SU-DHL-6 (cell line): Measurements from ENCODE around the gene LRRC23.

Experiments
- EZH2phosphoT487 ChIP-seq: fragments of 200-600 bp; sonication (generic), shearing (Covaris generic); conservative IDR thresholded peaks from 2 replicates; pipeline ENCODE4 v1.6.1; 2018; ENCODE audit warnings: mild to moderate bottlenecking, antibody characterized with exemption, low read length, moderate library complexity, mixed read lengths
- TF ChIP-seq, protein P1 (sequence below): fragments of 200-600 bp; sonication (generic); IDR thresholded peaks from one replicate; pipeline ENCODE4 v1.5.1; 2017; ENCODE audit warnings: antibody characterized with exemption, mild to moderate bottlenecking, low read length, moderate library complexity; ENCODE audit not compliant: insufficient read depth, poor library complexity, severe bottlenecking

DNA sequence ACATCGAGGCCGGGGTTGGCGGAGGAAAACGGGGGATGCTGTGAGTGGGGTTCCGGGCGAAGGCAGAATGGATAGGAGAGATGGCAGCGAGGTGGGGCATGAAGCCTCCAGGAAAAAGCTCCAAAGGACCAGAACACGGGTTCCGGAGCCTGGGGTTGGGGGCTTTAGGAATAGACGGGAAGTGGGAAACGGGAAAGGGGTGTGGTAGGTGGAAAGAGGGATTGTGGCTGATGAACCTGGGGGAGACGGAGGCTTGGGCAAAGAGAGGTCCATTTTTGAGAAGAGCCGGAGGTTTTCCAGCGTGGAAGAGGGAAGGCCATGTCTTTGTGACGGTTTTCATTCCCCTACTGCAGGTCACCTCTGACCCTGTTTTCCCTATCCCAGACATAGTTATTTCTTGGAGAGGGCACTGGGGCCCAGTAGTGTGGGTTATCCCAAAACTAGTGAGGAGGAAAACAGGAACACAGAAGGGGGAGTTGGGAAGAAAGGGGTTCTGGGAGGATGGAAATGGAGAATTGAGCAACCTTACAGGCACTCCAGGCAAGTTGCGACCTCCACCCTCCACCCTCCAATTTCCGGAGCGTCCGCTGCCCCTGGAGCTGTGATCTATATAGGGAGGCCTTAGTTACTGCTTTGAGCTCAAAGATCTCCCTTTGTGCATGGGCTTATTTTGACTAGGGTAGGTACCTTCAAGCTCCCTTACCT lies 24.2 kb downstream of the LRRC23 start:
- TF ChIP-seq, protein P1, sequence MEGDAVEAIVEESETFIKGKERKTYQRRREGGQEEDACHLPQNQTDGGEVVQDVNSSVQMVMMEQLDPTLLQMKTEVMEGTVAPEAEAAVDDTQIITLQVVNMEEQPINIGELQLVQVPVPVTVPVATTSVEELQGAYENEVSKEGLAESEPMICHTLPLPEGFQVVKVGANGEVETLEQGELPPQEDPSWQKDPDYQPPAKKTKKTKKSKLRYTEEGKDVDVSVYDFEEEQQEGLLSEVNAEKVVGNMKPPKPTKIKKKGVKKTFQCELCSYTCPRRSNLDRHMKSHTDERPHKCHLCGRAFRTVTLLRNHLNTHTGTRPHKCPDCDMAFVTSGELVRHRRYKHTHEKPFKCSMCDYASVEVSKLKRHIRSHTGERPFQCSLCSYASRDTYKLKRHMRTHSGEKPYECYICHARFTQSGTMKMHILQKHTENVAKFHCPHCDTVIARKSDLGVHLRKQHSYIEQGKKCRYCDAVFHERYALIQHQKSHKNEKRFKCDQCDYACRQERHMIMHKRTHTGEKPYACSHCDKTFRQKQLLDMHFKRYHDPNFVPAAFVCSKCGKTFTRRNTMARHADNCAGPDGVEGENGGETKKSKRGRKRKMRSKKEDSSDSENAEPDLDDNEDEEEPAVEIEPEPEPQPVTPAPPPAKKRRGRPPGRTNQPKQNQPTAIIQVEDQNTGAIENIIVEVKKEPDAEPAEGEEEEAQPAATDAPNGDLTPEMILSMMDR, result no peak
- no peak for TF ChIP-seq EZH2phosphoT487
